T-cell (primary cell): ENCODE data around the gene SLC15A4. TPM values are rescaled to one million over a fixed set of nuclear protein-coding genes. Genes with fewer than 3 reads are reported as not detected.

Experiments used
- ATAC-seq, 4 experiments: fragments of 200-7000 bp in 3 of 4; fragments of 150-1000 bp in 1 of 4; cut with Tn5 transposase; replicated peaks in 1 of 4; 1 replicate in 3 of 4; 2 replicates in 1 of 4; pipeline ENCODE4 v1.10.0; 2021; ENCODE audit warnings: moderate library complexity in 3 of 4, mild to moderate bottlenecking in 2 of 4, moderate number of reproducible peaks in 1 of 4
- CTCF ChIA-PET, 2 donors: fragments of 300-600 bp; sonication (Branson Sonifier 250); formaldehyde crosslinking; loops; one replicate each; lab custom pipeline; 2022; ENCODE audit warnings: antibody characterized with exemption in 2 of 2; lab: Charles Lee
- POLR2A ChIA-PET, 2 donors: fragments of 300-600 bp; sonication (Branson Sonifier 250); formaldehyde crosslinking; loops; one replicate each; lab custom pipeline; 2022; ENCODE audit warnings: antibody characterized with exemption in 2 of 2; lab: Charles Lee
- DNase-seq, 35 experiments: peaks; one replicate each; pipeline versions ENCODE4 v3.0.0 to v3.0.0-alpha.2; 2013 to 2023
- H3K27ac ChIP-seq: one replicate; pipeline ENCODE4 v1.5.1; 2013; ENCODE audit warnings: low read length
- H3K27me3 ChIP-seq, 2 experiments: replicated peaks in 1 of 2; 1 replicate in 1 of 2; 2 replicates in 1 of 2; pipeline versions ENCODE4 v1.6.1 to v1.7.0; 2013; ENCODE audit warnings: low read length in 1 of 2, mixed read lengths in 1 of 2; ENCODE audit not compliant: control insufficient read depth in 2 of 2, insufficient read depth in 2 of 2; ENCODE audit errors: extremely low read depth in 1 of 2
- H3K36me3 ChIP-seq, 2 donors: 1 replicate in 1 of 2; 2 replicates in 1 of 2; pipeline versions ENCODE4 v1.6.1 to v1.7.0; 2013; ENCODE audit warnings: low read length in 1 of 2; ENCODE audit not compliant: control insufficient read depth in 2 of 2, insufficient read depth in 1 of 2; ENCODE audit errors: extremely low read depth in 1 of 2
- H3K4me1 ChIP-seq, 2 experiments: 1 replicate in 1 of 2; 2 replicates in 1 of 2; pipeline versions ENCODE4 v1.6.1 to v1.7.0; 2013; ENCODE audit warnings: low read length in 2 of 2, mixed read lengths in 1 of 2; ENCODE audit not compliant: insufficient read depth in 2 of 2, control insufficient read depth in 1 of 2; ENCODE audit errors: extremely low read depth in 1 of 2
- H3K4me3 ChIP-seq, 2 donors: 1 replicate in 1 of 2; 2 replicates in 1 of 2; pipeline versions ENCODE4 v1.5.1 to v1.7.0; 2013; ENCODE audit warnings: mild to moderate bottlenecking in 2 of 2, low read length in 1 of 2, moderate library complexity in 1 of 2; ENCODE audit not compliant: control insufficient read depth in 1 of 2; ENCODE audit errors: extremely low read depth in 1 of 2
- H3K9me3 ChIP-seq: 2 replicates; pipeline ENCODE4 v1.7.0; 2013
- H3K27ac Mint-ChIP-seq, 2 donors: one replicate each; pipeline ENCODE4 v1.8.0; 2020 to 2021; ENCODE audit warnings: mild to moderate bottlenecking in 2 of 2, mixed read lengths in 2 of 2
- H3K27me3 Mint-ChIP-seq, 2 donors: one replicate each; pipeline ENCODE4 v1.8.0; 2021 to 2022; ENCODE audit warnings: mixed read lengths in 2 of 2
- H3K36me3 Mint-ChIP-seq: one replicate; pipeline ENCODE4 v1.8.0; 2021; ENCODE audit warnings: mixed read lengths
- H3K4me1 Mint-ChIP-seq, 3 donors: one replicate each; pipeline ENCODE4 v1.8.0; 2020 to 2022; ENCODE audit warnings: mixed read lengths in 3 of 3, mild to moderate bottlenecking in 1 of 3
- H3K4me3 Mint-ChIP-seq, 3 donors: one replicate each; pipeline ENCODE4 v1.8.0; 2020 to 2022; ENCODE audit warnings: mild to moderate bottlenecking in 3 of 3, mixed read lengths in 3 of 3, moderate library complexity in 3 of 3
- H3K9me3 Mint-ChIP-seq, 3 donors: one replicate each; pipeline ENCODE4 v1.8.0; 2020 to 2022; ENCODE audit warnings: mixed read lengths in 3 of 3
- WGBS: methylation state at CpG from one replicate; pipeline ENCODE4 v1.1.5; 2013; ENCODE audit warnings: missing lambda C conversion rate; ENCODE audit not compliant: insufficient coverage; 5-methylcytosine and 5-hydroxymethylcytosine counted together
- total RNA-seq, 35 experiments: library from RNA in 6 of 35; stranded (reverse) in 6 of 35; fragments of 120-200 nt in 1 of 35; gene quantifications; one replicate each; pipeline versions ENCODE4 v1.2.1 to v1.2.4 and lab custom pipeline; 2013 to 2026

The SLC15A4 gene
- total RNA-seq, 5 donors from 2014 or later (not counting 1 experiment from before 2014, with no cell fraction given), result 17.6 to 31.0 (median 20.9) TPM

- Mint-ChIP-seq H3K4me3 (no peak overlapping the region), H3K27me3 (no peaks in the 10 kb centered on the region), H3K9me3 (peaks cover 0 to 7% (median 0%) of the 10 kb centered on the region in 3 donors), H3K27ac (no peak overlapping the region), H3K36me3 (peaks cover 72% of the 10 kb centered on the region), H3K4me1 (peaks cover 0 to 11% (median 7%) of the 10 kb centered on the region in 3 donors)
- no peaks in the 10 kb centered on the region for H3K9me3 ChIP-seq
- no peak overlapping the region for H3K27ac ChIP-seq
- no peaks in the 10 kb centered on the region for H3K27me3 ChIP-seq
- CTCF ChIA-PET, result no interaction called here
- DNase-seq (no peak), ATAC-seq (no peak)
- POLR2A ChIA-PET, result no interaction called here
- peaks cover 0 to 3% of the 10 kb centered on the region in 2 experiments for H3K4me1 ChIP-seq
- no peak overlapping the region for H3K4me3 ChIP-seq
- peaks cover 2 to 49% of the 10 kb centered on the region in 2 donors for H3K36me3 ChIP-seq
- 98% methylated on average over 7 of the region's 9 CpGs for WGBS
Observed at GRCh38 chr12:128803788-128804187, 20.0 kb downstream of the SLC15A4 start.

GRCh38 chr12:128802756-128803155, 21.0 kb downstream of the SLC15A4 start:
- Mint-ChIP-seq H3K27me3 (no peaks in the 10 kb centered on the region), H3K9me3 (peaks cover 0 to 7% (median 0%) of the 10 kb centered on the region in 3 donors), H3K36me3 (peaks cover 73% of the 10 kb centered on the region), H3K27ac (no peak overlapping the region), H3K4me3 (no peak overlapping the region), H3K4me1 (peaks cover 4 to 11% (median 11%) of the 10 kb centered on the region in 3 donors)
- ChIA-PET POLR2A (no interaction called here), CTCF (no interaction called here)
- no peak overlapping the region for H3K27ac ChIP-seq
- DNase-seq (no peak), ATAC-seq (no peak)
- H3K9me3 ChIP-seq, result no peaks in the 10 kb centered on the region
- peaks cover 0 to 9% of the 10 kb centered on the region in 2 experiments for H3K4me1 ChIP-seq
- peaks cover 0 to 51% of the 10 kb centered on the region in 2 donors for H3K36me3 ChIP-seq
- 98% methylated on average over 10 of the region's 13 CpGs for WGBS
- no peak overlapping the region for H3K4me3 ChIP-seq
- no peaks in the 10 kb centered on the region for H3K27me3 ChIP-seq

- peaks cover 72% of the 10 kb centered on the region for H3K36me3 Mint-ChIP-seq
Observed at GRCh38 chr12:128801879-128802391, 21.8 kb downstream of the SLC15A4 start.

GRCh38 chr12:128800606-128801005, 23.2 kb downstream of the SLC15A4 start:
- Histone ChIP-seq H3K36me3 (peaks cover 0 to 44% of the 10 kb centered on the region in 2 donors), H3K27ac (no peak overlapping the region), H3K4me1 (peaks cover 0 to 29% of the 10 kb centered on the region in 2 experiments), H3K27me3 (no peaks in the 10 kb centered on the region), H3K4me3 (no peak overlapping the region), H3K9me3 (no peaks in the 10 kb centered on the region)
- peaks cover 76% of the 10 kb centered on the region for H3K36me3 Mint-ChIP-seq
- no peak overlapping the region for H3K4me3 Mint-ChIP-seq
- DNase-seq (no peak), ATAC-seq (no peak)
- H3K4me1 Mint-ChIP-seq, result peaks cover 17 to 30% (median 23%) of the 10 kb centered on the region in 3 donors
- peaks cover 0 to 7% (median 0%) of the 10 kb centered on the region in 3 donors for H3K9me3 Mint-ChIP-seq
- ChIA-PET CTCF (no interaction called here), POLR2A (no interaction called here)
- 100% methylated on average over 8 of the region's 14 CpGs for WGBS
- no peaks in the 10 kb centered on the region for H3K27me3 Mint-ChIP-seq
- H3K27ac Mint-ChIP-seq, result no peak overlapping the region

More at GRCh38 chr12:128801879-128802391, 21.8 kb downstream of the SLC15A4 start:
- H3K4me1 ChIP-seq, result peaks cover 0 to 17% of the 10 kb centered on the region in 2 experiments
- ATAC-seq, result no peak
- H3K9me3 ChIP-seq, result no peaks in the 10 kb centered on the region
- no peak overlapping the region for H3K4me3 ChIP-seq
- peaks cover 0 to 44% of the 10 kb centered on the region in 2 donors for H3K36me3 ChIP-seq
- no peak overlapping the region for H3K27ac ChIP-seq
- Mint-ChIP-seq H3K9me3 (peaks cover 0 to 7% (median 0%) of the 10 kb centered on the region in 3 donors), H3K4me1 (peaks cover 11 to 17% (median 12%) of the 10 kb centered on the region in 3 donors), H3K27ac (no peak overlapping the region), H3K4me3 (no peak overlapping the region), H3K27me3 (no peaks in the 10 kb centered on the region)
- H3K27me3 ChIP-seq, result no peaks in the 10 kb centered on the region
- POLR2A ChIA-PET, result interaction anchor here in 1 of 2 donors (0.6 kb wide), 1 partner anchor 54 kb away, joined by 8 read pairs; no protein-coding TSS in a partner anchor
- no peak for DNase-seq
- CTCF ChIA-PET, result no interaction called here
- WGBS, result 97% methylated on average over 7 of the region's 8 CpGs

- no peak for ATAC-seq
- H3K27ac Mint-ChIP-seq, result no peak overlapping the region
- no peak overlapping the region for H3K4me3 Mint-ChIP-seq
- Histone ChIP-seq H3K27ac (peak overlapping the region; percentile 95), H3K4me1 (peaks cover 0 to 48% of the 10 kb centered on the region in 2 experiments), H3K36me3 (peaks cover 7 to 48% of the 10 kb centered on the region in 2 donors), H3K27me3 (no peaks in the 10 kb centered on the region), H3K4me3 (no peak overlapping the region), H3K9me3 (no peaks in the 10 kb centered on the region)
- ChIA-PET CTCF (no interaction called here), POLR2A (interaction anchor here in 1 of 2 donors (0.7 kb wide), 2 partner anchors 14 to 25 kb away, joined by 3 read pairs; no protein-coding TSS in a partner anchor)
- WGBS, result 91% methylated on average over 18 of the region's 22 CpGs
- H3K9me3 Mint-ChIP-seq, result no peaks in the 10 kb centered on the region
- no peak for DNase-seq
- H3K27me3 Mint-ChIP-seq, result no peaks in the 10 kb centered on the region
- H3K36me3 Mint-ChIP-seq, result peaks cover 79% of the 10 kb centered on the region
- peaks cover 23 to 48% (median 41%) of the 10 kb centered on the region in 3 donors for H3K4me1 Mint-ChIP-seq
Observed at GRCh38 chr12:128798571-128799341, 25.0 kb downstream of the SLC15A4 start.
